ENCODE results near the gene PI4KB. TPM values are rescaled to one million over a fixed set of nuclear protein-coding genes. Genes with fewer than 3 reads are reported as not detected.

Gene PI4KB
- total and polyA plus RNA-seq, 4 donors: 25.0 to 65.2 (median 45.3) TPM

DNA sequence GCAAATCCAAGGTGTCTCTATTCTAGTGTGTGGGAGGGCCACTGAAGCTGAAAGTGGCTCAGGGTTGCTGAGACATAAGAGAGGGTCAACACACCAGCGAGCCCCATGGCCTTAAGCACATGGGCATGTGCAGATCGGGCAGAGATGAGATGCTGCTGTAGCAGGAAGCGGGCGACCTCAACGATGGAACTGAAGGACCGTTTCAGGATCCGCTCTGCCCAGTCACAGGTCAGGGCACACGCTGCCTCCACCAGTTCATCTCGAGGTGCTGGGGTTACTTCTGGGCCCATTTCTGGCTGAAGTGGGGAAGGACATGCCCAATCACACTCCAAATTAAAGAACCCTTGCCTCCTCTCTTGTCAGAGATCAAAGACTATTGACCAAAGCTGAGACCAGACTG is 16.4 kb upstream of the PI4KB start:
- Histone ChIP-seq H3K4me1 (ENCODE audit: control insufficient read depth in 5 of 5, insufficient read depth in 5 of 5, low read length in 5 of 5) (peaks cover 0 to 14% (median 3%) of the 10 kb centered on the region in 5 donors), H3K27me3 (ENCODE audit: control insufficient read depth in 3 of 3, insufficient read depth in 3 of 3, low read length in 2 of 3) (no peaks in the 10 kb centered on the region), H3K9ac (ENCODE audit: insufficient read depth in 1 of 2, low read length in 2 of 2) (no peak overlapping the region), H3K27ac (ENCODE audit: low read depth in 1 of 2, low read length in 1 of 2) (no peak overlapping the region), H3K4me3 (no peak overlapping the region), H3K36me3 (ENCODE audit: control insufficient read depth in 4 of 4, insufficient read depth in 4 of 4, low read length in 4 of 4) (peaks cover 0 to 18% (median 6%) of the 10 kb centered on the region in 4 donors), H3K9me3 (ENCODE audit: control insufficient read depth in 4 of 4, insufficient read depth in 3 of 4, low read length in 3 of 4) (no peaks in the 10 kb centered on the region)
- ATAC-seq (ENCODE audit: insufficient read depth, low FRiP score) (no peak), DNase-seq (no peak)
- WGBS, 2 donors: 74 to 75% methylated on average over 9 of the region's 9 CpGs
- TF ChIP-seq, protein P1, sequence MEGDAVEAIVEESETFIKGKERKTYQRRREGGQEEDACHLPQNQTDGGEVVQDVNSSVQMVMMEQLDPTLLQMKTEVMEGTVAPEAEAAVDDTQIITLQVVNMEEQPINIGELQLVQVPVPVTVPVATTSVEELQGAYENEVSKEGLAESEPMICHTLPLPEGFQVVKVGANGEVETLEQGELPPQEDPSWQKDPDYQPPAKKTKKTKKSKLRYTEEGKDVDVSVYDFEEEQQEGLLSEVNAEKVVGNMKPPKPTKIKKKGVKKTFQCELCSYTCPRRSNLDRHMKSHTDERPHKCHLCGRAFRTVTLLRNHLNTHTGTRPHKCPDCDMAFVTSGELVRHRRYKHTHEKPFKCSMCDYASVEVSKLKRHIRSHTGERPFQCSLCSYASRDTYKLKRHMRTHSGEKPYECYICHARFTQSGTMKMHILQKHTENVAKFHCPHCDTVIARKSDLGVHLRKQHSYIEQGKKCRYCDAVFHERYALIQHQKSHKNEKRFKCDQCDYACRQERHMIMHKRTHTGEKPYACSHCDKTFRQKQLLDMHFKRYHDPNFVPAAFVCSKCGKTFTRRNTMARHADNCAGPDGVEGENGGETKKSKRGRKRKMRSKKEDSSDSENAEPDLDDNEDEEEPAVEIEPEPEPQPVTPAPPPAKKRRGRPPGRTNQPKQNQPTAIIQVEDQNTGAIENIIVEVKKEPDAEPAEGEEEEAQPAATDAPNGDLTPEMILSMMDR (IDR thresholded peaks at IDR 0.05; ENCODE audit: control extremely low read depth, extremely low read depth): no peak

DNA sequence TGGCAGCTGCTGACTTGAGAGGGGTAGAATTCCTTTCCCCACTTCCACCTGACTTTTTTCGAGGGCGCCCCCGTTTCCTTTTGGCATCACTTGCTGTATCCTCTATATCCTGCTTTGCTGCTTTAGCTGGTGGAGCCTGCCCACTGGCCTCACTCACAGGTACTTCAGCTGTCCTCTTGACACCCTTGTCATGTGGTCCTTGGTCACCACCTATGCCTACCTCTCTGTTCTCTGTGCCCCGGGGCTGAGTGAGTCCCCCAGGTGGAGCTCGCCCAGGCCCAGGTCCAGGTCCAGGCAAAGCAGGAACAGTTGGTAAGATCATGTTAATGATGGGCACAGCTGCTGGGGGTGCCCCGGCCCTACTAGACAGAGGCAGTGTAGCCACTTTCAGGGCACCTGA is 15.4 kb upstream of the PI4KB start:
- ATAC-seq (ENCODE audit: insufficient read depth, low FRiP score): no peak
- Histone ChIP-seq H3K27ac (ENCODE audit: low read depth in 1 of 2, low read length in 1 of 2) (peak overlapping the region in 1 of 2 donors; percentile 18), H3K36me3 (ENCODE audit: control insufficient read depth in 4 of 4, insufficient read depth in 4 of 4, low read length in 4 of 4) (peaks cover 0 to 18% (median 6%) of the 10 kb centered on the region in 4 donors), H3K4me3 (no peak overlapping the region), H3K27me3 (ENCODE audit: control insufficient read depth in 3 of 3, insufficient read depth in 3 of 3, low read length in 2 of 3) (no peaks in the 10 kb centered on the region), H3K9me3 (ENCODE audit: control insufficient read depth in 4 of 4, insufficient read depth in 3 of 4, low read length in 3 of 4) (no peaks in the 10 kb centered on the region), H3K4me1 (ENCODE audit: control insufficient read depth in 5 of 5, insufficient read depth in 5 of 5, low read length in 5 of 5) (peaks cover 0 to 11% (median 3%) of the 10 kb centered on the region in 5 donors), H3K9ac (ENCODE audit: insufficient read depth in 1 of 2, low read length in 2 of 2) (no peak overlapping the region)
- peak in 2 of 3 donors; percentile 12 to 22 for DNase-seq
- WGBS, 2 donors: 62 to 85% methylated on average over 6 of the region's 6 CpGs
- TF ChIP-seq, protein P1 (IDR thresholded peaks at IDR 0.05; ENCODE audit: control extremely low read depth, extremely low read depth): no peak

DNA sequence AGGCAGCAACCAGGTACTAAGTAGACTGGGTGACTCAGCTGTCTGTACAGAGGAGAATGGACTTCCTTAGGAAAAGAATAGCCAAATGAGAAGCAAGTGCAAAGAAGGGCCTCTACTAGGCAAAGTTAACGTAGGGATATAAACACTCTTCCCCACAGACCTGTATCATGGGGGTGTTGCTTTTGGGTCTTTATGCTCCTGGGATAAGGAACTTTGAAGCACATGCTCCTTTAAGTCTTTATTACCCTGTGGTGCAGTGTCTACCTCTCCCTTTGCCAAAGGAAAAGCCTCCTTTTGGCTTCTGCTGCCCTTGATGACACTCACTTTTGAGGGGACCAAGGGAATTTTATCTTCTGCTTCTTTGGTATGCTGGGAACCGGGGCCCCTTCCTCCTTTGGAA is 14.8 kb upstream of the PI4KB start:
- Histone ChIP-seq H3K9ac (ENCODE audit: insufficient read depth in 1 of 2, low read length in 2 of 2) (no peak overlapping the region), H3K4me3 (no peak overlapping the region), H3K27ac (ENCODE audit: low read depth in 1 of 2, low read length in 1 of 2) (no peak overlapping the region), H3K9me3 (ENCODE audit: control insufficient read depth in 4 of 4, insufficient read depth in 3 of 4, low read length in 3 of 4) (no peaks in the 10 kb centered on the region), H3K36me3 (ENCODE audit: control insufficient read depth in 4 of 4, insufficient read depth in 4 of 4, low read length in 4 of 4) (peaks cover 0 to 18% (median 6%) of the 10 kb centered on the region in 4 donors), H3K4me1 (ENCODE audit: control insufficient read depth in 5 of 5, insufficient read depth in 5 of 5, low read length in 5 of 5) (peaks cover 0 to 9% (median 3%) of the 10 kb centered on the region in 5 donors), H3K27me3 (ENCODE audit: control insufficient read depth in 3 of 3, insufficient read depth in 3 of 3, low read length in 2 of 3) (no peaks in the 10 kb centered on the region)
- DNase-seq (no peak), ATAC-seq (ENCODE audit: insufficient read depth, low FRiP score) (no peak)
- TF ChIP-seq, protein P1 (IDR thresholded peaks at IDR 0.05; ENCODE audit: control extremely low read depth, extremely low read depth): no peak
- WGBS, 2 donors: 88 to 91% methylated on average over 2 of the region's 2 CpGs

All from lung (tissue), 12 donors.